Osteocyte (in vitro differentiated cells): ENCODE data around the gene CETP. TPM values are rescaled to one million over a fixed set of nuclear protein-coding genes. Genes with fewer than 3 reads are reported as not detected.

ENCODE experiments used
- DNase-seq: peaks from one replicate; pipeline ENCODE4 v3.0.0; 2021; ENCODE audit warnings: mixed read lengths; ENCODE audit not compliant: unreplicated experiment; ENCODE audit errors: extremely low spot score
- H3K27ac Mint-ChIP-seq: one replicate; pipeline ENCODE4 v1.8.0; 2021; ENCODE audit warnings: mild to moderate bottlenecking, mixed read lengths; ENCODE audit not compliant: unreplicated experiment
- H3K27me3 Mint-ChIP-seq: one replicate; pipeline ENCODE4 v1.8.0; 2021; ENCODE audit warnings: mixed read lengths; ENCODE audit not compliant: unreplicated experiment
- H3K36me3 Mint-ChIP-seq: one replicate; pipeline ENCODE4 v1.8.0; 2021; ENCODE audit warnings: mixed read lengths; ENCODE audit not compliant: unreplicated experiment
- H3K4me1 Mint-ChIP-seq: one replicate; pipeline ENCODE4 v1.8.0; 2021; ENCODE audit warnings: mixed read lengths; ENCODE audit not compliant: unreplicated experiment
- H3K4me3 Mint-ChIP-seq: one replicate; pipeline ENCODE4 v1.8.0; 2021; ENCODE audit warnings: mild to moderate bottlenecking, moderate library complexity, mixed read lengths; ENCODE audit not compliant: unreplicated experiment
- H3K9me3 Mint-ChIP-seq: one replicate; pipeline ENCODE4 v1.8.0; 2021; ENCODE audit warnings: mixed read lengths; ENCODE audit not compliant: unreplicated experiment
- total RNA-seq: library from RNA; stranded (reverse); gene quantifications from 2 replicates; pipeline ENCODE4 v1.2.1, GENCODE V29; 2021
- TF ChIP-seq, protein P1 (sequence below): fragments of 200-600 bp; sonication (generic); IDR thresholded peaks from 2 replicates; pipeline ENCODE4 v1.5.0; 2021; ENCODE audit warnings: antibody characterized with exemption, mild to moderate bottlenecking, moderate library complexity

CETP gene
- total RNA-seq, 1 donor from 2014 or later: not detected

DNA sequence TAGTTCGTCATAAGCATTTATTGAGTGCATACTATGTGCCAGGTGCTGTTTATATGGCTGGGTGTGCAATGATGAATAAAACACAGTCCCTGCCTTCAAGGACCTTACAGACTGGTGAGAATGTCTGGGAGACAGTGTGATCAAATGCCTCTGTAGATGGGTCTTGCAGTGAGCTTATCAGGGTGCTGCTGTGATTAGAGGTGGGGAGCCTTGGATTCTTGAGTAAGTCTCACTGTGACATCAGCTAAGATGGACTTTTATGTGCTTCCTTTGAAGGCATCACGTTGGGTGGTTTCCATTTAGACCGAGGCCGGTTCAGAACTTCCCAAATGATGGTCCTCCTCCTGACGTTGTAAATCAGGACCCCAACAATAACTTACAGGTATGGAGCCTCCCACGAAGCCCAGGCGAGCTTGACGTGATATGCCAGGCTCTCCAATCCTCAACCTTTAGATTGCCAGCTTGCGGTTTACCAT is 19.9 kb upstream of the CETP start:
- no peaks in the 10 kb centered on the region for H3K9me3 Mint-ChIP-seq
- H3K36me3 Mint-ChIP-seq: peaks cover 65% of the 10 kb centered on the region
- H3K27me3 Mint-ChIP-seq: no peaks in the 10 kb centered on the region
- H3K4me3 Mint-ChIP-seq: no peak overlapping the region
- no peak overlapping the region for H3K27ac Mint-ChIP-seq
- TF ChIP-seq, protein P1, sequence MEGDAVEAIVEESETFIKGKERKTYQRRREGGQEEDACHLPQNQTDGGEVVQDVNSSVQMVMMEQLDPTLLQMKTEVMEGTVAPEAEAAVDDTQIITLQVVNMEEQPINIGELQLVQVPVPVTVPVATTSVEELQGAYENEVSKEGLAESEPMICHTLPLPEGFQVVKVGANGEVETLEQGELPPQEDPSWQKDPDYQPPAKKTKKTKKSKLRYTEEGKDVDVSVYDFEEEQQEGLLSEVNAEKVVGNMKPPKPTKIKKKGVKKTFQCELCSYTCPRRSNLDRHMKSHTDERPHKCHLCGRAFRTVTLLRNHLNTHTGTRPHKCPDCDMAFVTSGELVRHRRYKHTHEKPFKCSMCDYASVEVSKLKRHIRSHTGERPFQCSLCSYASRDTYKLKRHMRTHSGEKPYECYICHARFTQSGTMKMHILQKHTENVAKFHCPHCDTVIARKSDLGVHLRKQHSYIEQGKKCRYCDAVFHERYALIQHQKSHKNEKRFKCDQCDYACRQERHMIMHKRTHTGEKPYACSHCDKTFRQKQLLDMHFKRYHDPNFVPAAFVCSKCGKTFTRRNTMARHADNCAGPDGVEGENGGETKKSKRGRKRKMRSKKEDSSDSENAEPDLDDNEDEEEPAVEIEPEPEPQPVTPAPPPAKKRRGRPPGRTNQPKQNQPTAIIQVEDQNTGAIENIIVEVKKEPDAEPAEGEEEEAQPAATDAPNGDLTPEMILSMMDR: no peak
- DNase-seq: no peak
- peaks cover 63% of the 10 kb centered on the region for H3K4me1 Mint-ChIP-seq

DNA sequence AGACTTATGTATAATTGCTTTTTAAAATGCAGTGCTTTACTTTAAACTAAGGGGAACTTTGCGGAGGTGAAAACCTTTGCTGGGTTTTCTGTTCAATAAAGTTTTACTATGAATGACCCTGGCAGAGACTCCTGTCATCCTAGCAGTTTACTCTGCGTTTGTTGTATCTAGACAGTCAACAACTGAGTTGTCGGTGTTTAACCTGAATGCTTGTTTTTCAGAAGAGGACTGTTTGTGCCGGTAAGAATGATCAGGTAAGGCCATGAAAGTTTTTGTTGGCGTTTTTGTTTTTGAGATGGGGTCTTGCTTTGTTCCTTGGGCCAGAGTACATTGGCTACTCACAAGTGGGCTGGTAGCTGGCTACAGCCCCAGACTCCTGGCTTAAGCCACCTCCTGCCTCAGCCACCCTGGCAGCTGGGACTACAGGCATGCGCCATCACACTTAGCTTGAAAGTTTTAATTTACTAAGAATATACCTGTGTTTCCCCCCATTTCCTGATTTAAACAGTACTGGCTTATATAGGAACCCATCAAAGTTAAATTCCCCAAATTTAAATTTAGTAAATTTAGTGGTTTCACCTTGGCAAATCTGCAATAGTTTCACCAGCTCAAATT is 17.9 kb upstream of the CETP start:
- no peak for DNase-seq
- Mint-ChIP-seq H3K4me3 (no peak overlapping the region), H3K4me1 (peaks cover 48% of the 10 kb centered on the region), H3K9me3 (no peaks in the 10 kb centered on the region), H3K27me3 (no peaks in the 10 kb centered on the region), H3K36me3 (peaks cover 50% of the 10 kb centered on the region), H3K27ac (peak overlapping the region; percentile 43)
- TF ChIP-seq, protein P1: no peak

DNA sequence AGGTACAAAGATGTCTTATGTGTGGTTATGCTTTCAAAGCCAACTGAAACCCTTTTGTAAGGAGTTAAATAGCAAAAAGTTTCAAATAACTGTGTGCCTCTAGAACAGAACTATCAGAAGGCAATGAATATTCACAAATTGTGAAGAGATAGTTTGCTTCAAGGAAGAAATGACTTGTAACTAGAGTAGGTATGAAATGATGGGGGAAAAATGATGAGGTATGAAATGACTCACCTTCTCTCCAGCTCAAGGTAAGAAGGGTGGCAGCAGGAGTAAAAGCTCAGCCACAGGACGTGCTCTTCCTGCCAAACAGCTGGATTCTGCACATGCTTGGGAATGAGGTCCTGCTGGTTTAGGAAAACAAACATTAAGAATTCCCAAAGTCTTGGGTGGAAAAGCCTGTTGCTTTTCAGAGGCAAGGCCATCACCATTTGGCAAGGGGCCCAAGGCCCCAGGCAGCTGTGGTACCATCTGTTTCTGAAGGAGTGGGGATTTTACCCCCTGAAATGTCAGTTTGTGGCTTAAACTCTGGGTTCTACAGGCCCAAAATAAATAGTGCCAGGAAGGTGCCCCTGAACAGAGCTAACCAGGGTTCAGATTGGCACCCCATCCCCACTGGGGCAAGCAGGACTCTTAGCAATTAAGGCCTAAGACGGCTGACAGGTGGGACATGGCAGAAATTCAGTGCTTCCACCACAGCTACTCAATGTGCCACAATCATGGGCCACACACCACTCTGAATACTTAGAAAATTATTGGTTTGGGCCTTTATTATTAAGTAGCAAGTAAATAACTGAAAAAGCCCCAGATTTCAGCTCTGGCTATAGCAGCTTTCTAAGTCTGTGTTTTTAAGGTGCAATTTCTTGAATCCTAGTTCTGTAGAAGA is 16.6 kb upstream of the CETP start:
- no peak for DNase-seq
- Mint-ChIP-seq H3K36me3 (peaks cover 37% of the 10 kb centered on the region), H3K27me3 (no peaks in the 10 kb centered on the region), H3K4me3 (no peak overlapping the region), H3K27ac (peak overlapping the region; percentile 56), H3K9me3 (no peaks in the 10 kb centered on the region), H3K4me1 (peaks cover 39% of the 10 kb centered on the region)
- TF ChIP-seq, protein P1: no peak

DNA sequence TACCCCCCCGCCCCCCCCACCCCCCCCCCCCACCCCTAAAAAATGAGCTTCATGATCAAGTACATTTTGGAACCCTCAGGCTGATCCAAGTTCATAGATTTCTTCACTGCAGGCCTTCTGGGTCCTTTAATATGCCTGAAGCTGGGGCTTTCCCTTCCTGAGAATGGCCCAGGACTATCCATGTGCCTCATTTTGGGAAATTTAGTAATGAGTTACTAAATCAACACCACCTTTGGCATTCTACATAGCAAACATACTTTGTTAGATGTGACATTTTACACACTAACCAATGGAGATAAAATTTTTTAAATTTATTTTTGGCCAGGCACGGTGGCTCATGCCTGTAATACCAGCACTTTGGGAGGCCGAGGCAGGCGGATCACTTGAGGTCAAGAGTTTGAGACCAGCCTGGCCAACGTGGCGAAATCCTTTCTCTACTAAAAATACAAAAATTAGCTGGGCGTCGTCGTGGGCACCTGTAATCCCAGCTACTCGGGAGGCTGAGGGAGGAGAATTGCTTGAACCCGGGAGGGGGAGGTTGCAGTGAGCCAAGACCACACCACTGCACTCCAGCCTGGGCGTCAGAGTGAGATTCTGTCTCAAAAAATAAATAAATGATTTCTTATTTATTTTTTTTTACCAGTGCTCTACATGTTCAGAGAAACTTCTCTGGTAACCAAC is 15.8 kb upstream of the CETP start:
- TF ChIP-seq, protein P1: no peak
- peak overlapping the region; percentile 47 for H3K27ac Mint-ChIP-seq
- peaks cover 40% of the 10 kb centered on the region for H3K4me1 Mint-ChIP-seq
- H3K9me3 Mint-ChIP-seq: no peaks in the 10 kb centered on the region
- H3K27me3 Mint-ChIP-seq: no peaks in the 10 kb centered on the region
- no peak overlapping the region for H3K4me3 Mint-ChIP-seq
- peaks cover 36% of the 10 kb centered on the region for H3K36me3 Mint-ChIP-seq
- DNase-seq: no peak
